Rectal smooth muscle tissue (tissue), 1 donor: ENCODE measurements around the gene L3HYPDH.

Experiments used
- H3K27ac ChIP-seq: one replicate; pipeline ENCODE4 v1.7.0; 2013; ENCODE audit warnings: low read depth, low read length, inconsistent platforms
- H3K27me3 ChIP-seq: one replicate; pipeline ENCODE4 v1.7.0; 2013; ENCODE audit warnings: low read length; ENCODE audit not compliant: control insufficient read depth, insufficient read depth
- H3K36me3 ChIP-seq: one replicate; pipeline ENCODE4 v1.7.0; 2013; ENCODE audit warnings: low read length; ENCODE audit not compliant: control insufficient read depth, insufficient read depth
- H3K4me1 ChIP-seq: one replicate; pipeline ENCODE4 v1.7.0; 2013; ENCODE audit warnings: low read length; ENCODE audit not compliant: control insufficient read depth, insufficient read depth
- H3K4me3 ChIP-seq: one replicate; pipeline ENCODE4 v1.7.0; 2013; ENCODE audit warnings: low read length
- H3K9ac ChIP-seq: one replicate; pipeline ENCODE4 v1.7.0; 2013; ENCODE audit warnings: low read length

Gene L3HYPDH

GRCh38 chr14:59438195-59438647, 46.0 kb downstream of the L3HYPDH start:
- H3K27ac ChIP-seq = no peak overlapping the region
- H3K4me1 ChIP-seq = no peaks in the 10 kb centered on the region
- H3K4me3 ChIP-seq = no peak overlapping the region
- no peak overlapping the region for H3K9ac ChIP-seq
- no peaks in the 10 kb centered on the region for H3K36me3 ChIP-seq
- no peaks in the 10 kb centered on the region for H3K27me3 ChIP-seq

GRCh38 chr14:59435987-59436386, 48.2 kb downstream of the L3HYPDH start:
- H3K4me1 ChIP-seq = no peaks in the 10 kb centered on the region
- H3K27me3 ChIP-seq = no peaks in the 10 kb centered on the region
- no peak overlapping the region for H3K27ac ChIP-seq
- H3K36me3 ChIP-seq = no peaks in the 10 kb centered on the region
- H3K4me3 ChIP-seq = no peak overlapping the region
- no peak overlapping the region for H3K9ac ChIP-seq

- Histone ChIP-seq H3K4me1 (no peaks in the 10 kb centered on the region), H3K27me3 (no peaks in the 10 kb centered on the region), H3K9ac (no peak overlapping the region), H3K36me3 (no peaks in the 10 kb centered on the region), H3K27ac (no peak overlapping the region), H3K4me3 (no peak overlapping the region)
Measured at GRCh38 chr14:59435101-59435500, 49.1 kb downstream of the L3HYPDH start.

GRCh38 chr14:59429790-59430189, 54.4 kb downstream of the L3HYPDH start:
- Histone ChIP-seq H3K4me3 (no peak overlapping the region), H3K4me1 (peaks cover 14% of the 10 kb centered on the region), H3K9ac (no peak overlapping the region), H3K36me3 (no peaks in the 10 kb centered on the region), H3K27me3 (no peaks in the 10 kb centered on the region), H3K27ac (peak overlapping the region; percentile 0)

GRCh38 chr14:59428581-59429012, 55.6 kb downstream of the L3HYPDH start:
- H3K4me3 ChIP-seq = no peak overlapping the region
- H3K27ac ChIP-seq = peak overlapping the region; percentile 48
- H3K27me3 ChIP-seq = no peaks in the 10 kb centered on the region
- no peaks in the 10 kb centered on the region for H3K36me3 ChIP-seq
- H3K4me1 ChIP-seq = peaks cover 16% of the 10 kb centered on the region
- no peak overlapping the region for H3K9ac ChIP-seq

GRCh38 chr14:59427653-59428580, 56.3 kb downstream of the L3HYPDH start:
- no peaks in the 10 kb centered on the region for H3K36me3 ChIP-seq
- H3K4me1 ChIP-seq = peaks cover 16% of the 10 kb centered on the region
- no peaks in the 10 kb centered on the region for H3K27me3 ChIP-seq
- H3K9ac ChIP-seq = no peak overlapping the region
- peak overlapping the region; percentile 48 for H3K27ac ChIP-seq
- no peak overlapping the region for H3K4me3 ChIP-seq

GRCh38 chr14:59425322-59425935, 58.8 kb downstream of the L3HYPDH start:
- H3K27ac ChIP-seq = no peak overlapping the region
- peaks cover 16% of the 10 kb centered on the region for H3K4me1 ChIP-seq
- no peaks in the 10 kb centered on the region for H3K36me3 ChIP-seq

GRCh38 chr14:59424341-59425071, 59.7 kb downstream of the L3HYPDH start:
- no peak overlapping the region for H3K4me3 ChIP-seq
- H3K4me1 ChIP-seq = peaks cover 14% of the 10 kb centered on the region
- no peak overlapping the region for H3K27ac ChIP-seq
- H3K27me3 ChIP-seq = no peaks in the 10 kb centered on the region
- H3K36me3 ChIP-seq = no peaks in the 10 kb centered on the region
- H3K9ac ChIP-seq = no peak overlapping the region

More at GRCh38 chr14:59425322-59425935, 58.8 kb downstream of the L3HYPDH start:
- H3K9ac ChIP-seq = no peak overlapping the region
- H3K27me3 ChIP-seq = no peaks in the 10 kb centered on the region
- H3K4me3 ChIP-seq = no peak overlapping the region
